ENCODE measurements around the gene GRK4.

Gene GRK4

DNA sequence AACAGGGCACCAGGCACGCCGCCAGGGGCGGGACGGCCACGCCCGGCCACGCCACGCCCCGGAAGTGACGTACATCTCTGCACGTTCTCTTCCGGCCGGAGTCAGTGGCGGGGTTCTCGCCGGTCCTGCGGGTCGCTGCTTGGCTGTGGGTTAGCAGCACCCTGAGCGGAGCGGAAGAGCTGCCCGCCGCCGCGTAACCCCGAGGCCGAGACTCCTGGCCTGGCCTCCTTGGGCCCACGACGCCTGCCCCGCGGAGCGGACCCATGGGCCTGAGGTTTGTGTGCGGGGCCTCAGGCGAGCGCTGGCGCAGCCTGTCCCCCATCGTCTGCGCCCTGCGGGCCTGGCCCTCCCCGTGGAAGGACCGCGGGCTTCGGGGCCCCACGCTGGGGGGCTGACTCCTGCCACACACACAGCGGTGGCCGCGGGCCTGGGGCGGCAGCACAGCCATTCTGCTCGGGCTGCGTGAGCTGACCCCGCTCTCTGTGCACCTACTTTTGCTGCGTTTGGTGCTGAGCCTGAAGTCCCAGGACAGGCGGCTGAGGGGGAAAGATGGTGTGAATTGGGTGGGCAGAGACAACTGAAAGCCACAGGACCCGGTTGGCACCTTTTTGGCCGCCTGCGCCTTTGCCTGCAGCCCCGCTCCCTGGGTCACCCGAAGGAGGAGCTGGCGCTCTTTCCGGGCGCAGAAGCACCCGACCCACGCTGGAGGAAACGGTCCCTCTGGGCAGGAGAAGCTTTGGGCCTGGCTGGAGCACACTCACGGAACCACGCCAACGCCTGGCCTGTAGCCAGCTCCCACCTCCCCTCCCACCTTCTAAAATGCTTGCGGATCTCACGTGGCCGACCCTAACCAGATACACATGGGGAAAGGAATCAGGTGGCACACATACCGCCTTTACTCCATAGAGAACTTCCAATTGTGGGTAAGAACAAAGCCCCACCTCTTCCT, 28.3 kb upstream of the GRK4 start (continued):
- TF ChIP-seq KLF8 (tag by site-specific recombination; IDR thresholded peaks at IDR 0.05): peak; percentile 81
- TF ChIP-seq ZNF777 (tag by site-specific recombination; IDR thresholded peaks at IDR 0.05; ENCODE audit: borderline replicate concordance): no peak
- TF ChIP-seq ZNF174 (tag by site-specific recombination; IDR thresholded peaks at IDR 0.05): no peak
- TF ChIP-seq KLF1 (tag by site-specific recombination; IDR thresholded peaks at IDR 0.05): peak; percentile 91
- TF ChIP-seq ZNF221 (tag by site-specific recombination; IDR thresholded peaks at IDR 0.05; ENCODE audit: borderline replicate concordance): no peak
- TF ChIP-seq ZBTB8A (tag by site-specific recombination; IDR thresholded peaks at IDR 0.05): peak; percentile 55; the same call in 1 of the 2 replicates
- TF ChIP-seq ZNF692 (tag by site-specific recombination; IDR thresholded peaks at IDR 0.05): 0 out of 2 replicates have a peak, but pooled peaks have one; percentile 12
- TF ChIP-seq ZNF660 (tag by site-specific recombination; IDR thresholded peaks at IDR 0.05): 0 out of 2 replicates have a peak, but pooled peaks have one; percentile 7
- TF ChIP-seq ZNF394 (tag by site-specific recombination; IDR thresholded peaks at IDR 0.05; ENCODE audit: borderline replicate concordance): peak; percentile 91
- TF ChIP-seq PRDM10 (tag by site-specific recombination; IDR thresholded peaks at IDR 0.05): peak; percentile 42
- peak; percentile 42 for TF ChIP-seq ZNF600 (tag by site-specific recombination; IDR thresholded peaks at IDR 0.05)
- no peak for TF ChIP-seq ZNF132 (tag by site-specific recombination; IDR thresholded peaks at IDR 0.05; ENCODE audit: borderline replicate concordance)
- TF ChIP-seq ZXDB (tag by site-specific recombination; IDR thresholded peaks at IDR 0.05): peak; percentile 44; the same call in 1 of the 2 replicates
- TF ChIP-seq ZFHX2 (tag by site-specific recombination; conservative IDR thresholded peaks at IDR 0.05): peak; percentile 96
- TF ChIP-seq SP7 (tag by site-specific recombination; IDR thresholded peaks at IDR 0.05): peak; percentile 59
- TF ChIP-seq ZNF114 (tag by site-specific recombination; IDR thresholded peaks at IDR 0.05): no peak
- TF ChIP-seq ZNF561 (tag by site-specific recombination; IDR thresholded peaks at IDR 0.05; ENCODE audit: borderline replicate concordance): 0 out of 2 replicates have a peak, but pooled peaks have one; percentile 54
- TF ChIP-seq ZNF548 (tag by site-specific recombination; IDR thresholded peaks at IDR 0.05): no peak
- TF ChIP-seq KLF16 (tag by site-specific recombination; IDR thresholded peaks at IDR 0.05): peak; percentile 31; the same call in 1 of the 2 replicates
- TF ChIP-seq ZBTB26 (tag by site-specific recombination; optimal IDR thresholded peaks at IDR 0.05): peak; percentile 60
- peak; percentile 66; the same call in 1 of the 2 replicates for TF ChIP-seq ZFP37 (tag by site-specific recombination; IDR thresholded peaks at IDR 0.05)
- peak; percentile 80 for TF ChIP-seq ZIC2 (tag by site-specific recombination; IDR thresholded peaks at IDR 0.05)
- 0 out of 2 replicates have a peak, but pooled peaks have one; percentile 29 for TF ChIP-seq ZNF2 (tag by site-specific recombination; IDR thresholded peaks at IDR 0.05)
- TF ChIP-seq ZBTB21 (tag by site-specific recombination; IDR thresholded peaks at IDR 0.05): 0 out of 2 replicates have a peak, but pooled peaks have one; percentile 17
- peak; percentile 17; the same call in 1 of the 2 replicates for TF ChIP-seq ZEB2 (tag by site-specific recombination; IDR thresholded peaks at IDR 0.05)
- no peak for TF ChIP-seq SALL2 (tag by site-specific recombination; IDR thresholded peaks at IDR 0.05; ENCODE audit: borderline replicate concordance)
- TF ChIP-seq ZNF596 (tag by site-specific recombination; IDR thresholded peaks at IDR 0.05): no peak

All from HEK293 (cell line).